ENCODE data around the gene PNMA8A. TPM values are rescaled to one million over a fixed set of nuclear protein-coding genes. Genes with fewer than 3 reads are reported as not detected.

PNMA8A gene
- total and polyA plus RNA-seq, 2 donors (not counting 1 experiment from before 2014, with no cell fraction given) = 0.45 to 8.9 TPM

GRCh38 chr19:46484656-46485055, 13.3 kb upstream of the PNMA8A start:
- no peak overlapping the region for H2AFZ ChIP-seq (ENCODE audit: low read length)
- no peaks in the 10 kb centered on the region for H3K9me3 ChIP-seq (ENCODE audit: control insufficient read depth, insufficient read depth, low read depth, low read length)
- peak in 1 of 2 donors; percentile 20 for DNase-seq (ENCODE audit: low read depth in 2 of 2)

GRCh38 chr19:46482631-46483030, 11.3 kb upstream of the PNMA8A start:
- Histone ChIP-seq H3K4me3 (replicated peaks in 1 of 4; ENCODE audit: control extremely low read depth in 1 of 4, insufficient read depth in 1 of 4, low read depth in 3 of 4, low read length in 4 of 4) (no peak overlapping the region), H4K20me1 (ENCODE audit: control insufficient read depth, extremely low read depth, insufficient read depth, low read length) (no peaks in the 10 kb centered on the region), H2AFZ (ENCODE audit: low read length) (no peak overlapping the region), H3K79me2 (ENCODE audit: control insufficient read depth, insufficient read depth, low read length) (no peaks in the 10 kb centered on the region), H3K9me3 (ENCODE audit: control insufficient read depth, insufficient read depth, low read depth, low read length) (no peaks in the 10 kb centered on the region), H3K27ac (ENCODE audit: insufficient read depth, low read length) (no peak overlapping the region), H3K4me1 (ENCODE audit: control insufficient read depth, extremely low read depth, insufficient read depth, low read length) (peaks cover 13% of the 10 kb centered on the region), H3K4me2 (ENCODE audit: extremely low read depth, insufficient read depth, low read length) (no peak overlapping the region), H3K27me3 (ENCODE audit: control insufficient read depth, insufficient read depth, low read length) (no peaks in the 10 kb centered on the region), H3K9ac (ENCODE audit: insufficient read depth, low read length) (no peak overlapping the region), H3K36me3 (ENCODE audit: control insufficient read depth, insufficient read depth, low read length) (no peaks in the 10 kb centered on the region)
- TF ChIP-seq EZH2 (IDR thresholded peaks at IDR 0.05; ENCODE audit: low read length, missing control alignments) = no peak
- no peak for TF ChIP-seq CTCF (conservative IDR thresholded peaks at IDR 0.05 in 1 of 2, IDR thresholded peaks at IDR 0.05 in 1 of 2; ENCODE audit: low read depth in 1 of 2, low read length in 2 of 2)
- DNase-seq (ENCODE audit: low read depth in 2 of 2) = peak; percentile 33 to 60

More at GRCh38 chr19:46484656-46485055, 13.3 kb upstream of the PNMA8A start:
- H3K27ac ChIP-seq (ENCODE audit: insufficient read depth, low read length) = no peak overlapping the region
- H3K27me3 ChIP-seq (ENCODE audit: control insufficient read depth, insufficient read depth, low read length) = peaks cover 6% of the 10 kb centered on the region
- no peaks in the 10 kb centered on the region for H3K36me3 ChIP-seq (ENCODE audit: control insufficient read depth, insufficient read depth, low read length)
- no peak overlapping the region for H3K4me3 ChIP-seq (replicated peaks in 1 of 4; ENCODE audit: control extremely low read depth in 1 of 4, insufficient read depth in 1 of 4, low read depth in 3 of 4, low read length in 4 of 4)
- TF ChIP-seq EZH2 (IDR thresholded peaks at IDR 0.05; ENCODE audit: low read length, missing control alignments) (no peak), CTCF (conservative IDR thresholded peaks at IDR 0.05 in 1 of 2, IDR thresholded peaks at IDR 0.05 in 1 of 2; ENCODE audit: low read depth in 1 of 2, low read length in 2 of 2) (no peak)
- no peak overlapping the region for H3K9ac ChIP-seq (ENCODE audit: insufficient read depth, low read length)
- no peak overlapping the region for H3K4me2 ChIP-seq (ENCODE audit: extremely low read depth, insufficient read depth, low read length)
- no peaks in the 10 kb centered on the region for H4K20me1 ChIP-seq (ENCODE audit: control insufficient read depth, extremely low read depth, insufficient read depth, low read length)
- H3K4me1 ChIP-seq (ENCODE audit: control insufficient read depth, extremely low read depth, insufficient read depth, low read length) = peaks cover 16% of the 10 kb centered on the region
- no peaks in the 10 kb centered on the region for H3K79me2 ChIP-seq (ENCODE audit: control insufficient read depth, insufficient read depth, low read length)

DNA sequence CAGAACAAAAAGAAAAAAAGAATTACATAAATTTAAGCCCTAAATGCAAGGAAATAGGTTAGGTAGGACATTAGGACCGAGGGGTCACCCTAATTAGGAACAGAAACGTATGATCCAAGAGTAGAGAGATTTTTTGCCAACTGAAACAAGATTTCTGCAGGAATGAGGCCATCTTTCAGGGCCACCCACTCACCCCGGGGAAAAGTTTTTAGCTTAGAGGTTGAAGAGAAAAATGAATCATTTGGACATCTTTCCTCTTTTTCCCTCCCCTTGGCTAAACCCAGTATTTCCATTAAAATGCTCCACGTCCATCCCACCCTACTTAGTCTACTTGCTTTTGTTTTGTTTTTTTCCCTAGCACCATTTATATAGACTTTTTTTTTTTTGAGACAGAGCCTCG, 10.6 kb upstream of the PNMA8A start:
- peaks cover 9% of the 10 kb centered on the region for H3K4me1 ChIP-seq (ENCODE audit: control insufficient read depth, extremely low read depth, insufficient read depth, low read length)
- no peak overlapping the region for H3K9ac ChIP-seq (ENCODE audit: insufficient read depth, low read length)
- H3K4me3 ChIP-seq (replicated peaks in 1 of 4; ENCODE audit: control extremely low read depth in 1 of 4, insufficient read depth in 1 of 4, low read depth in 3 of 4, low read length in 4 of 4) = no peak overlapping the region
- no peaks in the 10 kb centered on the region for H3K79me2 ChIP-seq (ENCODE audit: control insufficient read depth, insufficient read depth, low read length)
- H3K9me3 ChIP-seq (ENCODE audit: control insufficient read depth, insufficient read depth, low read depth, low read length) = no peaks in the 10 kb centered on the region
- DNase-seq (ENCODE audit: low read depth in 2 of 2) = peak; percentile 35 to 71
- H2AFZ ChIP-seq (ENCODE audit: low read length) = no peak overlapping the region
- no peak overlapping the region for H3K27ac ChIP-seq (ENCODE audit: insufficient read depth, low read length)
- TF ChIP-seq EZH2 (IDR thresholded peaks at IDR 0.05; ENCODE audit: low read length, missing control alignments) (no peak), CTCF (conservative IDR thresholded peaks at IDR 0.05 in 1 of 2, IDR thresholded peaks at IDR 0.05 in 1 of 2; ENCODE audit: low read depth in 1 of 2, low read length in 2 of 2) (no peak)
- H3K4me2 ChIP-seq (ENCODE audit: extremely low read depth, insufficient read depth, low read length) = peak overlapping the region; percentile 58
- H4K20me1 ChIP-seq (ENCODE audit: control insufficient read depth, extremely low read depth, insufficient read depth, low read length) = no peaks in the 10 kb centered on the region
- H3K36me3 ChIP-seq (ENCODE audit: control insufficient read depth, insufficient read depth, low read length) = no peaks in the 10 kb centered on the region
- H3K27me3 ChIP-seq (ENCODE audit: control insufficient read depth, insufficient read depth, low read length) = no peaks in the 10 kb centered on the region

Measured in fibroblast of lung (primary cell).